HG02870 (cell line): Measurements from ENCODE around the gene RAD51B.

Experiments
- ATAC-seq: cut with Tn5 transposase; IDR thresholded peaks from one replicate; pipeline ENCODE4 v1.9.1; 2021; ENCODE audit warnings: mild to moderate bottlenecking, moderate library complexity; ENCODE audit not compliant: unreplicated experiment

The RAD51B gene

GRCh38 chr14:67833403-67833802 is 13.8 kb downstream of the RAD51B start:
- no peak for ATAC-seq

- ATAC-seq, result no peak
Observed at GRCh38 chr14:67835596-67835995, 16.0 kb downstream of the RAD51B start.

GRCh38 chr14:67837011-67837624 is 17.5 kb downstream of the RAD51B start:
- no peak for ATAC-seq

- ATAC-seq, result no peak
Observed at GRCh38 chr14:67846029-67846610, 26.5 kb downstream of the RAD51B start.

- ATAC-seq, result no peak
Observed at GRCh38 chr14:67850066-67850830, 30.7 kb downstream of the RAD51B start.

GRCh38 chr14:67851785-67852410 is 32.3 kb downstream of the RAD51B start:
- ATAC-seq, result no peak

- ATAC-seq, result no peak
Observed at GRCh38 chr14:67852926-67853604, 33.5 kb downstream of the RAD51B start.

GRCh38 chr14:67853715-67854114 is 34.1 kb downstream of the RAD51B start:
- no peak for ATAC-seq

- ATAC-seq, result no peak
Observed at GRCh38 chr14:67856827-67857226, 37.2 kb downstream of the RAD51B start.

GRCh38 chr14:67857778-67858350 is 38.3 kb downstream of the RAD51B start:
- ATAC-seq, result no peak

- no peak for ATAC-seq
Observed at GRCh38 chr14:67859169-67859749, 39.7 kb downstream of the RAD51B start.

GRCh38 chr14:67863223-67863622 is 43.6 kb downstream of the RAD51B start:
- ATAC-seq, result no peak

- no peak for ATAC-seq
Observed at GRCh38 chr14:67875175-67876006, 55.8 kb downstream of the RAD51B start.

GRCh38 chr14:67879026-67879425 is 59.4 kb downstream of the RAD51B start:
- no peak for ATAC-seq

GRCh38 chr14:67881225-67881624 is 61.6 kb downstream of the RAD51B start:
- peak; percentile 96 for ATAC-seq

- no peak for ATAC-seq
Observed at GRCh38 chr14:67882986-67883555, 63.5 kb downstream of the RAD51B start.

- no peak for ATAC-seq
Observed at GRCh38 chr14:67883717-67884116, 64.1 kb downstream of the RAD51B start.

- no peak for ATAC-seq
Observed at GRCh38 chr14:67886191-67886590, 66.6 kb downstream of the RAD51B start.

GRCh38 chr14:67887478-67887877 is 67.9 kb downstream of the RAD51B start:
- ATAC-seq, result no peak
